ENCODE measurements around the gene TINAGL1.

- no peak for TF ChIP-seq CTCF (conservative IDR thresholded peaks at IDR 0.05)
- no peak for TF ChIP-seq ZFX (IDR thresholded peaks at IDR 0.05)
Observed at GRCh38 chr1:31532173-31532572, 44.1 kb upstream of the TINAGL1 start.

Measured in C4-2B (cell line).